Measurements from ENCODE around the gene ECM1. TPM values are rescaled to one million over a fixed set of nuclear protein-coding genes. Genes with fewer than 3 reads are reported as not detected.

The ECM1 gene
- total RNA-seq, 1 experiment from 2014 or later, result 0.95 TPM

- Mint-ChIP-seq H3K36me3 (ENCODE audit: insufficient read depth, unreplicated experiment) (peaks cover 24% of the 10 kb centered on the region), H3K27me3 (ENCODE audit: insufficient read depth, unreplicated experiment) (no peaks in the 10 kb centered on the region), H3K4me3 (ENCODE audit: unreplicated experiment) (peak overlapping the region; percentile 25), H3K9me3 (ENCODE audit: unreplicated experiment) (no peaks in the 10 kb centered on the region), H3K4me1 (ENCODE audit: low read depth, unreplicated experiment) (peaks cover 15% of the 10 kb centered on the region), H3K27ac (ENCODE audit: unreplicated experiment) (peak overlapping the region; percentile 67)
- POLR2A ChIA-PET, result interaction anchor here (0.7 to 1.8 kb wide), 4 partner anchors 9 to 27 kb away, joined by 3 to 8 read pairs (median 4); partner anchors contain the start of gene MCL1
- CTCF ChIA-PET, result interaction anchor here (0.6 to 1.9 kb wide), 4 partner anchors 16 to 262 kb away, joined by 3 to 11 read pairs (median 3); partner anchors contain the start of gene FALEC
- intact Hi-C loops (cut with micrococcal nuclease; ENCODE audit: unreplicated experiment), result loop anchor here (1.0 kb wide), 1 partner anchor 8 kb away; no protein-coding TSS in a partner anchor
- no peaks in the 10 kb centered on the region for H3K27me3 ChIP-seq (replicated peaks; ENCODE audit: control insufficient read depth, insufficient read depth, low read length)
- no peaks in the 10 kb centered on the region for H3K36me3 ChIP-seq (ENCODE audit: control insufficient read depth, insufficient read depth, low read length)
- no peaks in the 10 kb centered on the region for H3K9me3 ChIP-seq
- H3K4me3 ChIP-seq (ENCODE audit: low read depth, low read length), result no peak overlapping the region
- BruUV-seq (replicated peaks), result no TSS peak
- H3K4me1 ChIP-seq, result peaks cover 44% of the 10 kb centered on the region
- no peak for TF ChIP-seq CTCF (IDR thresholded peaks at IDR 0.05; ENCODE audit: insufficient read depth in 1 of 2, low read depth in 1 of 2, low read length in 1 of 2, severe bottlenecking in 1 of 2, unreplicated experiment in 1 of 2)
- peak; percentile 82 to 85 for DNase-seq
These were observed 44.4 kb downstream of the ECM1 start for GRCh38 chr1:150552128-150552910.

- H3K27ac Mint-ChIP-seq (ENCODE audit: unreplicated experiment), result peak overlapping the region; percentile 67
- no peaks in the 10 kb centered on the region for H3K27me3 Mint-ChIP-seq (ENCODE audit: insufficient read depth, unreplicated experiment)
- BruUV-seq (replicated peaks), result no TSS peak
- no peaks in the 10 kb centered on the region for H3K9me3 ChIP-seq
- H3K4me3 Mint-ChIP-seq (ENCODE audit: unreplicated experiment), result peak overlapping the region; percentile 25
- ChIA-PET POLR2A (interaction anchor here (0.7 kb wide), 1 partner anchor 27 kb away, joined by 4 read pairs; the partner anchor contains the start of gene MCL1), CTCF (no interaction called here)
- TF ChIP-seq CTCF (IDR thresholded peaks at IDR 0.05; ENCODE audit: insufficient read depth in 1 of 2, low read depth in 1 of 2, low read length in 1 of 2, severe bottlenecking in 1 of 2, unreplicated experiment in 1 of 2), result no peak
- H3K27me3 ChIP-seq (replicated peaks; ENCODE audit: control insufficient read depth, insufficient read depth, low read length), result no peaks in the 10 kb centered on the region
- H3K9me3 Mint-ChIP-seq (ENCODE audit: unreplicated experiment), result no peaks in the 10 kb centered on the region
- intact Hi-C loops (cut with micrococcal nuclease; ENCODE audit: unreplicated experiment), result loop anchor here (1.0 kb wide), 1 partner anchor 7 kb away; no protein-coding TSS in a partner anchor
- no peaks in the 10 kb centered on the region for H3K36me3 ChIP-seq (ENCODE audit: control insufficient read depth, insufficient read depth, low read length)
- no peak overlapping the region for H3K4me3 ChIP-seq (ENCODE audit: low read depth, low read length)
- H3K4me1 ChIP-seq, result peaks cover 44% of the 10 kb centered on the region
- H3K36me3 Mint-ChIP-seq (ENCODE audit: insufficient read depth, unreplicated experiment), result peaks cover 30% of the 10 kb centered on the region
- H3K4me1 Mint-ChIP-seq (ENCODE audit: low read depth, unreplicated experiment), result peaks cover 15% of the 10 kb centered on the region
- DNase-seq, result no peak
These were observed 45.0 kb downstream of the ECM1 start for GRCh38 chr1:150552911-150553289.

- intact Hi-C loops (cut with micrococcal nuclease; ENCODE audit: unreplicated experiment), result no loop called here
These were observed 45.6 kb downstream of the ECM1 start for GRCh38 chr1:150553392-150554085.

More at GRCh38 chr1:150553392-150554085, 45.6 kb downstream of the ECM1 start:
- peaks cover 15% of the 10 kb centered on the region for H3K4me1 Mint-ChIP-seq (ENCODE audit: low read depth, unreplicated experiment)
- Histone ChIP-seq H3K27me3 (replicated peaks; ENCODE audit: control insufficient read depth, insufficient read depth, low read length) (no peaks in the 10 kb centered on the region), H3K4me1 (peaks cover 44% of the 10 kb centered on the region), H3K36me3 (ENCODE audit: control insufficient read depth, insufficient read depth, low read length) (no peaks in the 10 kb centered on the region), H3K4me3 (ENCODE audit: low read depth, low read length) (no peak overlapping the region), H3K9me3 (no peaks in the 10 kb centered on the region)
- CTCF ChIA-PET, result interaction anchor here (0.7 kb wide), 1 partner anchor 21 kb away, joined by 4 read pairs; no protein-coding TSS in a partner anchor
- BruUV-seq (replicated peaks), result no TSS peak
- H3K4me3 Mint-ChIP-seq (ENCODE audit: unreplicated experiment), result no peak overlapping the region
- H3K9me3 Mint-ChIP-seq (ENCODE audit: unreplicated experiment), result no peaks in the 10 kb centered on the region
- TF ChIP-seq CTCF (IDR thresholded peaks at IDR 0.05; ENCODE audit: insufficient read depth in 1 of 2, low read depth in 1 of 2, low read length in 1 of 2, severe bottlenecking in 1 of 2, unreplicated experiment in 1 of 2), result no peak
- peak overlapping the region; percentile 67 for H3K27ac Mint-ChIP-seq (ENCODE audit: unreplicated experiment)
- H3K27me3 Mint-ChIP-seq (ENCODE audit: insufficient read depth, unreplicated experiment), result no peaks in the 10 kb centered on the region
- no peak for DNase-seq
- peaks cover 36% of the 10 kb centered on the region for H3K36me3 Mint-ChIP-seq (ENCODE audit: insufficient read depth, unreplicated experiment)
- POLR2A ChIA-PET, result no interaction called here

Measured in Caco-2 (cell line).